ENCODE measurements around the gene KLHL22.
"Not testable (repeated sequence)": the region's sequence is repeated elsewhere in the genome, so short reads cannot be mapped to it uniquely, and the experiment has no call there.

DNA sequence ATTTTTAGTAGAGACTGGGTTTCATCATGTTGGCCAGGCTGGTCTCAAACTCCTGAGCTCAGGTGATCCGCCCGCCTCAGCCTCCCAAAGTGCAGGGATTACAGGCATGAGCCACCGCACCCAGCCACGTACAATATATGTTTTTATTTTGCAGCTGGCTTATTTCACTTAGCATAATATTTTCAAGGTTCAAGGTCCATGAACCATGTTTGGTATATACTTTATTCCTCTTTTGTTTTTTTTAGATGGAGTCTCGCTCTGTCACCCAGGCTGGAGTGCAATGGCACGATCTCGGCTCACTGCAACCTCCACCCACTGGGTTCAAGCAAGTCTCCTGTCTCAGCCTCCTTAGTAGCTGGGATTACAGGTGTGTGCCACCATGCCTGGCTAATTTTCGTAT, 43.3 kb upstream of the KLHL22 start:
- TF ChIP-seq, protein P1, sequence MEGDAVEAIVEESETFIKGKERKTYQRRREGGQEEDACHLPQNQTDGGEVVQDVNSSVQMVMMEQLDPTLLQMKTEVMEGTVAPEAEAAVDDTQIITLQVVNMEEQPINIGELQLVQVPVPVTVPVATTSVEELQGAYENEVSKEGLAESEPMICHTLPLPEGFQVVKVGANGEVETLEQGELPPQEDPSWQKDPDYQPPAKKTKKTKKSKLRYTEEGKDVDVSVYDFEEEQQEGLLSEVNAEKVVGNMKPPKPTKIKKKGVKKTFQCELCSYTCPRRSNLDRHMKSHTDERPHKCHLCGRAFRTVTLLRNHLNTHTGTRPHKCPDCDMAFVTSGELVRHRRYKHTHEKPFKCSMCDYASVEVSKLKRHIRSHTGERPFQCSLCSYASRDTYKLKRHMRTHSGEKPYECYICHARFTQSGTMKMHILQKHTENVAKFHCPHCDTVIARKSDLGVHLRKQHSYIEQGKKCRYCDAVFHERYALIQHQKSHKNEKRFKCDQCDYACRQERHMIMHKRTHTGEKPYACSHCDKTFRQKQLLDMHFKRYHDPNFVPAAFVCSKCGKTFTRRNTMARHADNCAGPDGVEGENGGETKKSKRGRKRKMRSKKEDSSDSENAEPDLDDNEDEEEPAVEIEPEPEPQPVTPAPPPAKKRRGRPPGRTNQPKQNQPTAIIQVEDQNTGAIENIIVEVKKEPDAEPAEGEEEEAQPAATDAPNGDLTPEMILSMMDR (IDR thresholded peaks at IDR 0.05): not testable (repeated sequence)
- TF ChIP-seq ZFX (IDR thresholded peaks at IDR 0.05; ENCODE audit: borderline replicate concordance): not testable (repeated sequence)
